Measurements from ENCODE around the gene BRIX1. TPM values are rescaled to one million over a fixed set of nuclear protein-coding genes. Genes with fewer than 3 reads are reported as not detected.

Gene BRIX1
- total and polyA plus RNA-seq, 2 of the 13 experiments (the other 11 are each of a cell fraction or from before 2014, with no cell fraction given) = 23.6 to 78.4 TPM

Other genes starting within 250 kb of the BRIX1 start
- gene TTC23L, start 76.5 kb upstream of the BRIX1 start, total RNA-seq (2016; rRNA removed; fragmentation: Illumina TruSeq; extraction: Trizol) = 1.1 and 1.4 TPM in 2 replicates
- gene TTC23L, start 76.5 kb upstream of the BRIX1 start, polyA plus RNA-seq (2011; rRNA removed) = 0.37 and 0.54 TPM in 2 replicates
- gene RAD1, start 207 bp upstream of the BRIX1 start, total RNA-seq (2016; rRNA removed; fragmentation: Illumina TruSeq; extraction: Trizol) = 39.1 and 51.0 TPM in 2 replicates
- gene RAD1, start 207 bp upstream of the BRIX1 start, polyA plus RNA-seq (2011; rRNA removed) = 12.7 and 14.7 TPM in 2 replicates
- gene DNAJC21, start 13.8 kb downstream of the BRIX1 start, total RNA-seq (2016; rRNA removed; fragmentation: Illumina TruSeq; extraction: Trizol) = 41.6 and 46.4 TPM in 2 replicates
- gene DNAJC21, start 13.8 kb downstream of the BRIX1 start, polyA plus RNA-seq (2011; rRNA removed) = 8.0 and 10.9 TPM in 2 replicates
- gene AGXT2, start 132.2 kb downstream of the BRIX1 start, total RNA-seq (2016; rRNA removed; fragmentation: Illumina TruSeq; extraction: Trizol) = 0.13 TPM in 1 of 2 replicates, not detected in the other
- 0.04 and 0.05 TPM in 2 replicates for gene AGXT2, start 132.2 kb downstream of the BRIX1 start, polyA plus RNA-seq (2011; rRNA removed)

Measured in HepG2 (cell line).